BE2C (cell line): Measurements from ENCODE around the gene EPHA8.

Experiments
- DNase-seq: peaks from one replicate; pipeline ENCODE4 v3.0.0-alpha.2; 2020
- H3K27me3 ChIP-seq: fragments of 250-450 bp; sonication (Bioruptor Pico); 2 replicates; pipeline ENCODE4 v1.5.1; 2020; ENCODE audit warnings: mild to moderate bottlenecking
- H3K36me3 ChIP-seq: fragments of 250-450 bp; sonication (Bioruptor Pico); 2 replicates; pipeline ENCODE4 v1.5.1; 2020; ENCODE audit warnings: mild to moderate bottlenecking
- H3K4me1 ChIP-seq: fragments of 250-450 bp; sonication (Bioruptor Pico); 2 replicates; pipeline ENCODE4 v1.5.1; 2020
- H3K4me3 ChIP-seq: 2 replicates; pipeline ENCODE4 v1.5.1; 2011; ENCODE audit warnings: low read depth, low read length
- H3K9me3 ChIP-seq: fragments of 250-450 bp; sonication (Bioruptor Pico); 2 replicates; pipeline ENCODE4 v1.5.1; 2020
- CTCF ChIP-seq: IDR thresholded peaks from 2 replicates; pipeline ENCODE4 v1.5.1; 2012; ENCODE audit warnings: mild to moderate bottlenecking, low read depth, low read length

Gene EPHA8

GRCh38 chr1:22521692-22522091 lies 41.6 kb upstream of the EPHA8 start:
- Histone ChIP-seq H3K27me3 (no peaks in the 10 kb centered on the region), H3K9me3 (no peaks in the 10 kb centered on the region), H3K4me1 (no peaks in the 10 kb centered on the region), H3K36me3 (peaks cover 23% of the 10 kb centered on the region), H3K4me3 (no peak overlapping the region)
- TF ChIP-seq CTCF, result no peak
- no peak for DNase-seq

- Histone ChIP-seq H3K4me1 (no peaks in the 10 kb centered on the region; the same call in 1 of the 2 replicates), H3K36me3 (peaks cover 19% of the 10 kb centered on the region), H3K4me3 (no peak overlapping the region), H3K9me3 (no peaks in the 10 kb centered on the region), H3K27me3 (no peaks in the 10 kb centered on the region)
- no peak for DNase-seq
- no peak for TF ChIP-seq CTCF
These were observed 41.0 kb upstream of the EPHA8 start for GRCh38 chr1:22522221-22522743.

- Histone ChIP-seq H3K36me3 (peaks cover 9% of the 10 kb centered on the region; the same call in 1 of the 2 replicates), H3K9me3 (no peaks in the 10 kb centered on the region), H3K27me3 (no peaks in the 10 kb centered on the region), H3K4me3 (no peak overlapping the region), H3K4me1 (no peaks in the 10 kb centered on the region; the same call in 1 of the 2 replicates)
- no peak for DNase-seq
- TF ChIP-seq CTCF, result no peak
These were observed 38.8 kb upstream of the EPHA8 start for GRCh38 chr1:22524481-22524880.

GRCh38 chr1:22525211-22525610 lies 38.1 kb upstream of the EPHA8 start:
- DNase-seq, result no peak
- no peak for TF ChIP-seq CTCF
- Histone ChIP-seq H3K9me3 (no peaks in the 10 kb centered on the region), H3K27me3 (no peaks in the 10 kb centered on the region), H3K4me3 (no peak overlapping the region), H3K4me1 (no peaks in the 10 kb centered on the region; the same call in 1 of the 2 replicates), H3K36me3 (peaks cover 9% of the 10 kb centered on the region; the same call in 1 of the 2 replicates)

- Histone ChIP-seq H3K4me3 (no peak overlapping the region), H3K4me1 (no peaks in the 10 kb centered on the region; the same call in 1 of the 2 replicates), H3K27me3 (no peaks in the 10 kb centered on the region), H3K9me3 (no peaks in the 10 kb centered on the region), H3K36me3 (peaks cover 9% of the 10 kb centered on the region; the same call in 1 of the 2 replicates)
- no peak for DNase-seq
- TF ChIP-seq CTCF, result no peak
These were observed 37.6 kb upstream of the EPHA8 start for GRCh38 chr1:22525646-22526045.

GRCh38 chr1:22526098-22526497 lies 37.2 kb upstream of the EPHA8 start:
- Histone ChIP-seq H3K4me1 (no peaks in the 10 kb centered on the region; the same call in 1 of the 2 replicates), H3K36me3 (peaks cover 9% of the 10 kb centered on the region; the same call in 1 of the 2 replicates), H3K9me3 (no peaks in the 10 kb centered on the region), H3K4me3 (no peak overlapping the region), H3K27me3 (no peaks in the 10 kb centered on the region)
- no peak for DNase-seq
- TF ChIP-seq CTCF, result no peak
